GM23338 (cell line): ENCODE results near the gene RFX2. TPM values are rescaled to one million over a fixed set of nuclear protein-coding genes. Genes with fewer than 3 reads are reported as not detected.
A peak's percentile ranks its signal among the peaks of the same experiment; 100 is the strongest.

ENCODE experiments used
- ATAC-seq: fragments of 200-7000 bp; cut with Tn5 transposase; 3 replicates; pipeline ENCODE4 v1.9.1; 2020
- DNase-seq: peaks from one replicate; pipeline ENCODE4 v3.0.0-alpha.2; 2015; ENCODE audit warnings: low spot score
- H2AFZ ChIP-seq: fragments of 200-600 bp; sonication (generic); 2 replicates; pipeline ENCODE4 v1.8.0; 2016; ENCODE audit warnings: antibody characterized with exemption, mild to moderate bottlenecking, moderate library complexity
- H3F3A ChIP-seq: fragments of 200-600 bp; sonication (generic); replicated peaks from 2 replicates; pipeline ENCODE4 v1.8.0; 2017; ENCODE audit warnings: antibody characterized with exemption, mixed run types, low read depth
- H3K27ac ChIP-seq: fragments of 200-600 bp; sonication (generic); 2 replicates; pipeline ENCODE4 v1.6.1; 2016; ENCODE audit warnings: low read depth
- H3K27me3 ChIP-seq: fragments of 200-600 bp; sonication (generic); 2 replicates; pipeline ENCODE4 v1.8.0; 2016; ENCODE audit warnings: mild to moderate bottlenecking, mixed run types, moderate library complexity; ENCODE audit not compliant: insufficient read depth
- H3K36me3 ChIP-seq: fragments of 200-600 bp; sonication (generic); 2 replicates; pipeline ENCODE4 v1.8.0; 2016; ENCODE audit warnings: mild to moderate bottlenecking; ENCODE audit not compliant: insufficient read depth
- H3K4me1 ChIP-seq: fragments of 200-600 bp; sonication (generic); 2 replicates; pipeline ENCODE4 v1.8.0; 2016; ENCODE audit warnings: mild to moderate bottlenecking, moderate library complexity; ENCODE audit not compliant: insufficient read depth
- H3K4me2 ChIP-seq: fragments of 200-600 bp; sonication (generic); 2 replicates; pipeline ENCODE4 v1.7.1; 2017; ENCODE audit warnings: mixed run types
- H3K4me3 ChIP-seq: fragments of 200-600 bp; sonication (generic); 2 replicates; pipeline ENCODE4 v1.6.1; 2016; ENCODE audit warnings: mixed run types
- H3K79me2 ChIP-seq: fragments of 200-600 bp; sonication (generic); replicated peaks from 2 replicates; pipeline ENCODE4 v1.8.0; 2017; ENCODE audit warnings: mild to moderate bottlenecking; ENCODE audit not compliant: insufficient read depth
- H3K9me2 ChIP-seq: fragments of 200-600 bp; sonication (generic); 2 replicates; pipeline ENCODE4 v1.8.0; 2017; ENCODE audit not compliant: insufficient read depth
- H4K20me1 ChIP-seq: fragments of 200-600 bp; sonication (generic); replicated peaks from 2 replicates; pipeline ENCODE4 v1.8.0; 2017; ENCODE audit warnings: mild to moderate bottlenecking; ENCODE audit not compliant: insufficient read depth
- H3K27ac Mint-ChIP-seq: 2 replicates; pipeline ENCODE4 v1.8.0; 2020; ENCODE audit warnings: inconsistent platforms, mild to moderate bottlenecking, moderate library complexity, mixed read lengths
- H3K27me3 Mint-ChIP-seq: 3 replicates; pipeline ENCODE4 v1.8.0; 2022; ENCODE audit warnings: low read depth, mild to moderate bottlenecking, moderate library complexity, mixed read lengths, inconsistent platforms; ENCODE audit not compliant: insufficient read depth, poor library complexity
- H3K36me3 Mint-ChIP-seq: 3 replicates; pipeline ENCODE4 v1.8.0; 2021; ENCODE audit warnings: low read depth, mild to moderate bottlenecking, inconsistent platforms, moderate library complexity, mixed read lengths
- H3K4me1 Mint-ChIP-seq: 3 replicates; pipeline ENCODE4 v1.8.0; 2020; ENCODE audit warnings: mild to moderate bottlenecking, inconsistent platforms, mixed read lengths
- H3K4me3 Mint-ChIP-seq: 3 replicates; pipeline ENCODE4 v1.8.0; 2021; ENCODE audit warnings: moderate library complexity, mild to moderate bottlenecking, inconsistent platforms, mixed read lengths
- H3K9me3 Mint-ChIP-seq: 3 replicates; pipeline ENCODE4 v1.8.0; 2020; ENCODE audit warnings: moderate library complexity, mild to moderate bottlenecking, inconsistent platforms, mixed read lengths
- CREB1 ChIP-seq: fragments of 250-450 bp; sonication (Bioruptor Pico); IDR thresholded peaks from 2 replicates; pipeline ENCODE4 v1.5.0; 2020; ENCODE audit warnings: low read depth, mild to moderate bottlenecking, moderate library complexity
- EZH2 ChIP-seq: fragments of 200-600 bp; sonication (generic); IDR thresholded peaks from one replicate; pipeline ENCODE4 v1.8.0; 2017; ENCODE audit warnings: antibody characterized with exemption, mild to moderate bottlenecking, low read depth; ENCODE audit not compliant: unreplicated experiment
- EZH2phosphoT487 ChIP-seq: fragments of 200-600 bp; sonication (generic); IDR thresholded peaks from one replicate; pipeline ENCODE4 v1.8.1; 2018; ENCODE audit warnings: antibody characterized with exemption; ENCODE audit not compliant: unreplicated experiment
- JUNB ChIP-seq: IDR thresholded peaks from one replicate; pipeline ENCODE4 v1.6.1; 2016; ENCODE audit warnings: antibody characterized with exemption; ENCODE audit not compliant: unreplicated experiment
- NANOG ChIP-seq: IDR thresholded peaks from 2 replicates; pipeline ENCODE4 v1.6.1; 2016; ENCODE audit warnings: antibody characterized with exemption, borderline replicate concordance
- POLR2AphosphoS5 ChIP-seq: IDR thresholded peaks from 2 replicates; pipeline ENCODE4 v1.6.1; 2016; ENCODE audit warnings: antibody characterized with exemption, low read depth
- STAT1 ChIP-seq: IDR thresholded peaks from one replicate; pipeline ENCODE4 v1.6.1; 2016; ENCODE audit warnings: antibody characterized with exemption; ENCODE audit not compliant: unreplicated experiment
- ZNF114 ChIP-seq: fragments of 250-450 bp; sonication (Bioruptor Pico); IDR thresholded peaks from 2 replicates; pipeline ENCODE4 v1.5.0; 2020; ENCODE audit warnings: mild to moderate bottlenecking, moderate library complexity
- ZNF331 ChIP-seq: fragments of 250-450 bp; sonication (Bioruptor Pico); IDR thresholded peaks from 2 replicates; pipeline ENCODE4 v1.5.0; 2020; ENCODE audit warnings: low read depth, mild to moderate bottlenecking, moderate library complexity
- polyA plus RNA-seq: library from polyadenylated mRNA; unstranded; fragments of >200 nt; fragmentation: Nextera tagmentation; extraction: Ambion mirVana; gene quantifications from 2 replicates; pipeline ENCODE4 v1.2.1, GENCODE V29; 2016
- total RNA-seq: library from RNA; depleted of rRNA; stranded (reverse); fragments of >200 nt; shearing (Covaris generic); gene quantifications from 2 replicates; pipeline ENCODE4 v1.2.3, GENCODE V29; 2014
- TF ChIP-seq, protein P1 (sequence below): IDR thresholded peaks from one replicate; pipeline ENCODE4 v1.6.1; 2018; ENCODE audit warnings: antibody characterized with exemption; ENCODE audit not compliant: unreplicated experiment
- TF ChIP-seq, protein P2 (sequence below): fragments of 250-450 bp; sonication (Bioruptor Pico); IDR thresholded peaks from 2 replicates; pipeline ENCODE4 v1.5.0; 2020; ENCODE audit warnings: mild to moderate bottlenecking, moderate library complexity
- TF ChIP-seq, protein P3 (sequence below), 2 experiments: fragments of 200-600 bp in 1 of 2; sonication (generic) in 1 of 2; conservative IDR thresholded peaks; 2 replicates each; pipeline versions ENCODE4 v1.5.1 to v1.6.1; 2016 to 2017; ENCODE audit warnings: antibody characterized with exemption in 2 of 2, low read depth in 2 of 2, mild to moderate bottlenecking in 2 of 2, moderate library complexity in 1 of 2
- TF ChIP-seq, protein P4 (sequence below): IDR thresholded peaks from 2 replicates; pipeline ENCODE4 v1.6.1; 2016; ENCODE audit warnings: antibody characterized with exemption

RFX2 gene
- total and polyA plus RNA-seq, 2 experiments from 2014 or later: 4.6 to 13.0 TPM

GRCh38 chr19:5950741-5951140, 159.6 kb downstream of the RFX2 start:
- H4K20me1 ChIP-seq: peaks cover 63% of the 10 kb centered on the region
- TF ChIP-seq JUNB: no peak
- TF ChIP-seq NANOG: no peak
- TF ChIP-seq, protein P1, sequence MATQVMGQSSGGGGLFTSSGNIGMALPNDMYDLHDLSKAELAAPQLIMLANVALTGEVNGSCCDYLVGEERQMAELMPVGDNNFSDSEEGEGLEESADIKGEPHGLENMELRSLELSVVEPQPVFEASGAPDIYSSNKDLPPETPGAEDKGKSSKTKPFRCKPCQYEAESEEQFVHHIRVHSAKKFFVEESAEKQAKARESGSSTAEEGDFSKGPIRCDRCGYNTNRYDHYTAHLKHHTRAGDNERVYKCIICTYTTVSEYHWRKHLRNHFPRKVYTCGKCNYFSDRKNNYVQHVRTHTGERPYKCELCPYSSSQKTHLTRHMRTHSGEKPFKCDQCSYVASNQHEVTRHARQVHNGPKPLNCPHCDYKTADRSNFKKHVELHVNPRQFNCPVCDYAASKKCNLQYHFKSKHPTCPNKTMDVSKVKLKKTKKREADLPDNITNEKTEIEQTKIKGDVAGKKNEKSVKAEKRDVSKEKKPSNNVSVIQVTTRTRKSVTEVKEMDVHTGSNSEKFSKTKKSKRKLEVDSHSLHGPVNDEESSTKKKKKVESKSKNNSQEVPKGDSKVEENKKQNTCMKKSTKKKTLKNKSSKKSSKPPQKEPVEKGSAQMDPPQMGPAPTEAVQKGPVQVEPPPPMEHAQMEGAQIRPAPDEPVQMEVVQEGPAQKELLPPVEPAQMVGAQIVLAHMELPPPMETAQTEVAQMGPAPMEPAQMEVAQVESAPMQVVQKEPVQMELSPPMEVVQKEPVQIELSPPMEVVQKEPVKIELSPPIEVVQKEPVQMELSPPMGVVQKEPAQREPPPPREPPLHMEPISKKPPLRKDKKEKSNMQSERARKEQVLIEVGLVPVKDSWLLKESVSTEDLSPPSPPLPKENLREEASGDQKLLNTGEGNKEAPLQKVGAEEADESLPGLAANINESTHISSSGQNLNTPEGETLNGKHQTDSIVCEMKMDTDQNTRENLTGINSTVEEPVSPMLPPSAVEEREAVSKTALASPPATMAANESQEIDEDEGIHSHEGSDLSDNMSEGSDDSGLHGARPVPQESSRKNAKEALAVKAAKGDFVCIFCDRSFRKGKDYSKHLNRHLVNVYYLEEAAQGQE: no peak
- TF ChIP-seq CREB1 (CRISPR knock-in tag): no peak
- TF ChIP-seq, protein P2, sequence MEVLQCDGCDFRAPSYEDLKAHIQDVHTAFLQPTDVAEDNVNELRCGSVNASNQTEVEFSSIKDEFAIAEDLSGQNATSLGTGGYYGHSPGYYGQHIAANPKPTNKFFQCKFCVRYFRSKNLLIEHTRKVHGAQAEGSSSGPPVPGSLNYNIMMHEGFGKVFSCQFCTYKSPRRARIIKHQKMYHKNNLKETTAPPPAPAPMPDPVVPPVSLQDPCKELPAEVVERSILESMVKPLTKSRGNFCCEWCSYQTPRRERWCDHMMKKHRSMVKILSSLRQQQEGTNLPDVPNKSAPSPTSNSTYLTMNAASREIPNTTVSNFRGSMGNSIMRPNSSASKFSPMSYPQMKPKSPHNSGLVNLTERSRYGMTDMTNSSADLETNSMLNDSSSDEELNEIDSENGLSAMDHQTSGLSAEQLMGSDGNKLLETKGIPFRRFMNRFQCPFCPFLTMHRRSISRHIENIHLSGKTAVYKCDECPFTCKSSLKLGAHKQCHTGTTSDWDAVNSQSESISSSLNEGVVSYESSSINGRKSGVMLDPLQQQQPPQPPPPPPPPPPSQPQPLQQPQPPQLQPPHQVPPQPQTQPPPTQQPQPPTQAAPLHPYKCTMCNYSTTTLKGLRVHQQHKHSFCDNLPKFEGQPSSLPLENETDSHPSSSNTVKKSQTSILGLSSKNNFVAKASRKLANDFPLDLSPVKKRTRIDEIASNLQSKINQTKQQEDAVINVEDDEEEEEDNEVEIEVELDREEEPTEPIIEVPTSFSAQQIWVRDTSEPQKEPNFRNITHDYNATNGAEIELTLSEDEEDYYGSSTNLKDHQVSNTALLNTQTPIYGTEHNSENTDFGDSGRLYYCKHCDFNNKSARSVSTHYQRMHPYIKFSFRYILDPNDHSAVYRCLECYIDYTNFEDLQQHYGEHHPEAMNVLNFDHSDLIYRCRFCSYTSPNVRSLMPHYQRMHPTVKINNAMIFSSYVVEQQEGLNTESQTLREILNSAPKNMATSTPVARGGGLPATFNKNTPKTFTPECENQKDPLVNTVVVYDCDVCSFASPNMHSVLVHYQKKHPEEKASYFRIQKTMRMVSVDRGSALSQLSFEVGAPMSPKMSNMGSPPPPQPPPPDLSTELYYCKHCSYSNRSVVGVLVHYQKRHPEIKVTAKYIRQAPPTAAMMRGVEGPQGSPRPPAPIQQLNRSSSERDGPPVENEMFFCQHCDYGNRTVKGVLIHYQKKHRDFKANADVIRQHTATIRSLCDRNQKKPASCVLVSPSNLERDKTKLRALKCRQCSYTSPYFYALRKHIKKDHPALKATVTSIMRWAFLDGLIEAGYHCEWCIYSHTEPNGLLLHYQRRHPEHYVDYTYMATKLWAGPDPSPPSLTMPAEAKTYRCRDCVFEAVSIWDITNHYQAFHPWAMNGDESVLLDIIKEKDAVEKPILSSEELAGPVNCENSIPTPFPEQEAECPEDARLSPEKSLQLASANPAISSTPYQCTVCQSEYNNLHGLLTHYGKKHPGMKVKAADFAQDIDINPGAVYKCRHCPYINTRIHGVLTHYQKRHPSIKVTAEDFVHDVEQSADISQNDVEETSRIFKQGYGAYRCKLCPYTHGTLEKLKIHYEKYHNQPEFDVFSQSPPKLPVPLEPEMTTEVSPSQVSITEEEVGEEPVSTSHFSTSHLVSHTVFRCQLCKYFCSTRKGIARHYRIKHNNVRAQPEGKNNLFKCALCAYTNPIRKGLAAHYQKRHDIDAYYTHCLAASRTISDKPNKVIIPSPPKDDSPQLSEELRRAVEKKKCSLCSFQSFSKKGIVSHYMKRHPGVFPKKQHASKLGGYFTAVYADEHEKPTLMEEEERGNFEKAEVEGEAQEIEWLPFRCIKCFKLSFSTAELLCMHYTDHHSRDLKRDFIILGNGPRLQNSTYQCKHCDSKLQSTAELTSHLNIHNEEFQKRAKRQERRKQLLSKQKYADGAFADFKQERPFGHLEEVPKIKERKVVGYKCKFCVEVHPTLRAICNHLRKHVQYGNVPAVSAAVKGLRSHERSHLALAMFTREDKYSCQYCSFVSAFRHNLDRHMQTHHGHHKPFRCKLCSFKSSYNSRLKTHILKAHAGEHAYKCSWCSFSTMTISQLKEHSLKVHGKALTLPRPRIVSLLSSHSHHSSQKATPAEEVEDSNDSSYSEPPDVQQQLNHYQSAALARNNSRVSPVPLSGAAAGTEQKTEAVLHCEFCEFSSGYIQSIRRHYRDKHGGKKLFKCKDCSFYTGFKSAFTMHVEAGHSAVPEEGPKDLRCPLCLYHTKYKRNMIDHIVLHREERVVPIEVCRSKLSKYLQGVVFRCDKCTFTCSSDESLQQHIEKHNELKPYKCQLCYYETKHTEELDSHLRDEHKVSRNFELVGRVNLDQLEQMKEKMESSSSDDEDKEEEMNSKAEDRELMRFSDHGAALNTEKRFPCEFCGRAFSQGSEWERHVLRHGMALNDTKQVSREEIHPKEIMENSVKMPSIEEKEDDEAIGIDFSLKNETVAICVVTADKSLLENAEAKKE (CRISPR knock-in tag): no peak
- TF ChIP-seq EZH2phosphoT487: no peak
- TF ChIP-seq ZNF114 (CRISPR knock-in tag): no peak
- TF ChIP-seq, protein P3, sequence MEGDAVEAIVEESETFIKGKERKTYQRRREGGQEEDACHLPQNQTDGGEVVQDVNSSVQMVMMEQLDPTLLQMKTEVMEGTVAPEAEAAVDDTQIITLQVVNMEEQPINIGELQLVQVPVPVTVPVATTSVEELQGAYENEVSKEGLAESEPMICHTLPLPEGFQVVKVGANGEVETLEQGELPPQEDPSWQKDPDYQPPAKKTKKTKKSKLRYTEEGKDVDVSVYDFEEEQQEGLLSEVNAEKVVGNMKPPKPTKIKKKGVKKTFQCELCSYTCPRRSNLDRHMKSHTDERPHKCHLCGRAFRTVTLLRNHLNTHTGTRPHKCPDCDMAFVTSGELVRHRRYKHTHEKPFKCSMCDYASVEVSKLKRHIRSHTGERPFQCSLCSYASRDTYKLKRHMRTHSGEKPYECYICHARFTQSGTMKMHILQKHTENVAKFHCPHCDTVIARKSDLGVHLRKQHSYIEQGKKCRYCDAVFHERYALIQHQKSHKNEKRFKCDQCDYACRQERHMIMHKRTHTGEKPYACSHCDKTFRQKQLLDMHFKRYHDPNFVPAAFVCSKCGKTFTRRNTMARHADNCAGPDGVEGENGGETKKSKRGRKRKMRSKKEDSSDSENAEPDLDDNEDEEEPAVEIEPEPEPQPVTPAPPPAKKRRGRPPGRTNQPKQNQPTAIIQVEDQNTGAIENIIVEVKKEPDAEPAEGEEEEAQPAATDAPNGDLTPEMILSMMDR (conservative IDR thresholded peaks at IDR 0.05; ENCODE audit: low read depth in 2 of 2): no peak
- TF ChIP-seq, protein P4, sequence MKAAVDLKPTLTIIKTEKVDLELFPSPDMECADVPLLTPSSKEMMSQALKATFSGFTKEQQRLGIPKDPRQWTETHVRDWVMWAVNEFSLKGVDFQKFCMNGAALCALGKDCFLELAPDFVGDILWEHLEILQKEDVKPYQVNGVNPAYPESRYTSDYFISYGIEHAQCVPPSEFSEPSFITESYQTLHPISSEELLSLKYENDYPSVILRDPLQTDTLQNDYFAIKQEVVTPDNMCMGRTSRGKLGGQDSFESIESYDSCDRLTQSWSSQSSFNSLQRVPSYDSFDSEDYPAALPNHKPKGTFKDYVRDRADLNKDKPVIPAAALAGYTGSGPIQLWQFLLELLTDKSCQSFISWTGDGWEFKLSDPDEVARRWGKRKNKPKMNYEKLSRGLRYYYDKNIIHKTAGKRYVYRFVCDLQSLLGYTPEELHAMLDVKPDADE: no peak
- TF ChIP-seq STAT1: no peak
- no peak for TF ChIP-seq POLR2AphosphoS5
- TF ChIP-seq EZH2: no peak
- TF ChIP-seq ZNF331 (CRISPR knock-in tag): no peak
- peaks cover 74% of the 10 kb centered on the region for H3K4me1 ChIP-seq
- H3F3A ChIP-seq: peaks cover 9% of the 10 kb centered on the region; the same call in 1 of the 2 replicates
- H3K36me3 ChIP-seq: peaks cover 6% of the 10 kb centered on the region
- H3K27me3 ChIP-seq: no peaks in the 10 kb centered on the region
- Mint-ChIP-seq H3K27ac (no peak overlapping the region; the same call in 1 of the 2 replicates), H3K9me3 (no peaks in the 10 kb centered on the region), H3K36me3 (peaks cover 29% of the 10 kb centered on the region), H3K4me1 (peaks cover 83% of the 10 kb centered on the region), H3K27me3 (peaks cover 26% of the 10 kb centered on the region), H3K4me3 (peak overlapping the region; percentile 55; the same call in 1 of the 3 replicates)
- H3K9me2 ChIP-seq: no peaks in the 10 kb centered on the region
- H3K27ac ChIP-seq: peak overlapping the region; percentile 62; the same call in 1 of the 2 replicates
- no peak overlapping the region for H2AFZ ChIP-seq
- no peak for DNase-seq
- ATAC-seq: no peak
- H3K4me2 ChIP-seq: peak overlapping the region; percentile 36
- 0 out of 2 replicates have a peak overlapping the region, but pooled peaks have one; percentile 34 for H3K4me3 ChIP-seq
- H3K79me2 ChIP-seq: peaks cover 97% of the 10 kb centered on the region
